HCT116 (cell line): ENCODE results near the gene HOXB9. TPM values are rescaled to one million over a fixed set of nuclear protein-coding genes. Genes with fewer than 3 reads are reported as not detected.
A peak's percentile ranks its signal among the peaks of the same experiment; 100 is the strongest.

ENCODE experiments used
- ATAC-seq: fragments of 200-7000 bp; cut with Tn5 transposase; 2 replicates; pipeline ENCODE4 v1.9.1; 2020; ENCODE audit warnings: mild to moderate bottlenecking, moderate library complexity
- BruUV-seq: library from RNA; stranded (reverse); fragments of 400-500 nt; replicated peaks from 2 replicates; lab custom pipeline; 2021; lab: Mats Ljungman, UMichigan
- CTCF ChIA-PET: fragments of 300-600 bp; sonication (Branson Sonifier 250); formaldehyde crosslinking; loops from one replicate; lab custom pipeline; 2021; ENCODE audit warnings: antibody characterized with exemption; lab: Charles Lee
- POLR2A ChIA-PET: fragments of 300-600, 350-600 bp; sonication (Branson Sonifier 250); formaldehyde crosslinking; loops from one replicate; lab custom pipeline; 2021; ENCODE audit warnings: antibody characterized with exemption; lab: Charles Lee
- RAD21 ChIA-PET, 2 experiments: fragments of 300-600 bp; sonication (Branson Sonifier 250); formaldehyde crosslinking; loops; one replicate each; lab custom pipeline; 2023; ENCODE audit warnings: low total read pairs in 2 of 2; ENCODE audit not compliant: uncharacterized antibody in 2 of 2, unreplicated experiment in 2 of 2, low non-redundant PET in 1 of 2; lab: Charles Lee
- DNase-seq: peaks from one replicate; pipeline ENCODE4 v3.0.0-alpha.2; 2010; ENCODE audit warnings: low read depth, low spot score
- H2AFZ ChIP-seq: fragments of 200-600 bp; shearing (Covaris generic), sonication (generic); 2 replicates; pipeline ENCODE4 v1.6.1; 2017; ENCODE audit warnings: low read depth, mixed run types, mixed read lengths, antibody characterized with exemption, low read length; ENCODE audit not compliant: poor library complexity, severe bottlenecking
- H3K27ac ChIP-seq: 2 replicates; pipeline ENCODE4 v1.5.1; 2012; ENCODE audit warnings: low read depth, low read length
- H3K27me3 ChIP-seq: fragments of 200-600 bp; sonication (generic); 2 replicates; pipeline ENCODE4 v1.6.1; 2016; ENCODE audit warnings: mixed run types, low read length, mixed read lengths; ENCODE audit not compliant: insufficient read depth
- H3K36me3 ChIP-seq, 2 experiments: fragments of 200-500 bp in 1 of 2; fragments of 200-600 bp in 1 of 2; sonication (Bioruptor generic) in 1 of 2; sonication (generic) in 1 of 2; 2 replicates each; pipeline versions ENCODE4 v1.5.1 to v1.6.1; 2014 to 2016; ENCODE audit warnings: low read length in 2 of 2, inconsistent platforms in 1 of 2, mixed read lengths in 1 of 2, mixed run types in 1 of 2; ENCODE audit not compliant: insufficient read depth in 2 of 2, control insufficient read depth in 1 of 2
- H3K4me1 ChIP-seq, 2 experiments: fragments of 200-600 bp in 1 of 2; sonication (generic) in 1 of 2; 2 replicates each; pipeline versions ENCODE4 v1.5.1 to v1.6.1; 2012 to 2017; ENCODE audit warnings: low read length in 2 of 2, inconsistent platforms in 1 of 2, mild to moderate bottlenecking in 1 of 2, mixed read lengths in 1 of 2, mixed run types in 1 of 2, moderate library complexity in 1 of 2; ENCODE audit not compliant: insufficient read depth in 2 of 2, control insufficient read depth in 1 of 2
- H3K4me2 ChIP-seq: fragments of 200-600 bp; sonication (generic); 2 replicates; pipeline ENCODE4 v1.6.1; 2017; ENCODE audit warnings: mixed run types, low read length, mixed read lengths
- H3K4me3 ChIP-seq, 2 experiments: fragments of 200-600 bp in 1 of 2; sonication (generic) in 1 of 2; replicated peaks in 1 of 2; 2 replicates each; pipeline ENCODE4 v1.5.1; 2011 to 2016; ENCODE audit warnings: low read length in 2 of 2, control low read depth in 1 of 2, low read depth in 1 of 2, mild to moderate bottlenecking in 1 of 2, mixed read lengths in 1 of 2, mixed run types in 1 of 2
- H3K79me2 ChIP-seq: fragments of 200-600 bp; sonication (generic); 2 replicates; pipeline ENCODE4 v1.6.1; 2017; ENCODE audit warnings: mild to moderate bottlenecking, mixed run types, low read length, moderate library complexity, mixed read lengths; ENCODE audit not compliant: insufficient read depth
- H3K9ac ChIP-seq: fragments of 200-600 bp; sonication (generic); 2 replicates; pipeline ENCODE4 v1.6.1; 2016; ENCODE audit warnings: low read length, mixed read lengths
- H3K9me2 ChIP-seq: fragments of 200-600 bp; sonication (generic), shearing (Covaris generic); 2 replicates; pipeline ENCODE4 v1.6.1; 2017; ENCODE audit warnings: mixed run types, mild to moderate bottlenecking, moderate library complexity; ENCODE audit not compliant: insufficient read depth
- H3K9me3 ChIP-seq, 2 experiments: fragments of 200-500 bp in 1 of 2; fragments of 200-600 bp in 1 of 2; sonication (Bioruptor generic) in 1 of 2; sonication (generic) in 1 of 2; 2 replicates each; pipeline ENCODE4 v1.6.1; 2014 to 2017; ENCODE audit warnings: low read length in 2 of 2, mixed read lengths in 2 of 2, inconsistent platforms in 1 of 2, low read depth in 1 of 2, mild to moderate bottlenecking in 1 of 2, mixed run types in 1 of 2, moderate library complexity in 1 of 2; ENCODE audit not compliant: control insufficient read depth in 1 of 2, insufficient read depth in 1 of 2
- H4K20me1 ChIP-seq: fragments of 200-600 bp; sonication (generic), shearing (Covaris generic); 2 replicates; pipeline ENCODE4 v1.6.1; 2017; ENCODE audit warnings: mixed run types, mild to moderate bottlenecking, moderate library complexity; ENCODE audit not compliant: insufficient read depth
- CBX3 ChIP-seq: IDR thresholded peaks from 2 replicates; pipeline ENCODE4 v1.6.1; 2012; ENCODE audit warnings: low read depth
- CEBPB ChIP-seq: IDR thresholded peaks from 2 replicates; pipeline ENCODE4 v1.6.1; 2012; ENCODE audit warnings: low read depth
- EGR1 ChIP-seq: IDR thresholded peaks from 2 replicates; pipeline ENCODE4 v1.6.1; 2012; ENCODE audit warnings: low read depth
- EZH2 ChIP-seq: fragments of 200-600 bp; sonication (generic); IDR thresholded peaks from 2 replicates; pipeline ENCODE4 v1.6.1; 2017; ENCODE audit warnings: antibody characterized with exemption, mixed run types
- EZH2phosphoT487 ChIP-seq: fragments of 200-600 bp; IDR thresholded peaks from 2 replicates; pipeline ENCODE4 v1.6.1; 2018; ENCODE audit warnings: antibody characterized with exemption, borderline replicate concordance
- FOSL1 ChIP-seq: IDR thresholded peaks from 2 replicates; pipeline ENCODE4 v1.6.1; 2012; ENCODE audit warnings: low read depth
- JUND ChIP-seq: IDR thresholded peaks from 2 replicates; pipeline ENCODE4 v1.6.1; 2012
- MAX ChIP-seq: IDR thresholded peaks from 2 replicates; pipeline ENCODE4 v1.6.1; 2012
- POLR2A ChIP-seq: IDR thresholded peaks from 2 replicates; pipeline ENCODE4 v1.7.0; 2011; ENCODE audit warnings: borderline replicate concordance; ENCODE audit not compliant: insufficient read depth, insufficient read length; ENCODE audit errors: extremely low read depth
- RAD21 ChIP-seq: IDR thresholded peaks from 2 replicates; pipeline ENCODE4 v1.6.1; 2012; ENCODE audit warnings: low read depth, mild to moderate bottlenecking
- SRF ChIP-seq: IDR thresholded peaks from 2 replicates; pipeline ENCODE4 v1.6.1; 2012; ENCODE audit warnings: low read depth
- ZBTB33 ChIP-seq: IDR thresholded peaks from 2 replicates; pipeline ENCODE4 v1.6.1; 2011; ENCODE audit warnings: mild to moderate bottlenecking, low read length, moderate library complexity; ENCODE audit not compliant: insufficient replicate concordance; ENCODE audit errors: extremely low read depth
- intact Hi-C: fragments of 100-400 bp; cut with micrococcal nuclease; formaldehyde crosslinking; loops from 2 replicates; pipeline ENCODE4 v1.10.0; 2022
- total RNA-seq: library from RNA; stranded (reverse); gene quantifications from one replicate; pipeline ENCODE4 v1.2.1, GENCODE V29; 2021; ENCODE audit not compliant: unreplicated experiment

The HOXB9 gene
- total RNA-seq, 1 experiment from 2014 or later = 40.1 TPM

- Histone ChIP-seq H3K4me1 (peaks cover 31 to 62% of the 10 kb centered on the region in 2 experiments), H3K4me2 (peak overlapping the region; percentile 82), H3K9me2 (no peaks in the 10 kb centered on the region)
- BruUV-seq = no TSS peak
- no peak for DNase-seq
- CTCF ChIA-PET = no interaction called here
- TF ChIP-seq EZH2phosphoT487 (no peak), EGR1 (no peak), MAX (no peak), CEBPB (no peak)
- TF ChIP-seq, all 23 proteins: peak for 0
- no peak overlapping the region for H2AFZ ChIP-seq
- ChIA-PET RAD21 (interaction anchor here in 1 of 2 experiments (0.6 kb wide), 1 partner anchor 26 kb away, joined by 3 read pairs; no protein-coding TSS in a partner anchor), POLR2A (interaction anchor here (1.0 to 1.9 kb wide), 3 partner anchors 9 to 20 kb away, joined by 3 to 6 read pairs (median 4); partner anchors contain the start of genes HOXB8 and HOXB9)
- no peak overlapping the region for H3K4me3 ChIP-seq
- H3K36me3 ChIP-seq = no peaks in the 10 kb centered on the region
- peak overlapping the region; percentile 94 for H3K27ac ChIP-seq
- ATAC-seq = no peak
- H3K79me2 ChIP-seq = peaks cover 75% of the 10 kb centered on the region
- no peaks in the 10 kb centered on the region for H3K27me3 ChIP-seq
- H3K9ac ChIP-seq = peak overlapping the region; percentile 83
- intact Hi-C loops = no loop called here
- H3K9me3 ChIP-seq = no peaks in the 10 kb centered on the region
- H4K20me1 ChIP-seq = peaks cover under 1% of the 10 kb centered on the region; the same call in 1 of the 2 replicates
Observed at GRCh38 chr17:48605991-48606891, 19.9 kb downstream of the HOXB9 start.

GRCh38 chr17:48605409-48605919, 20.7 kb downstream of the HOXB9 start:
- peak overlapping the region; percentile 78 to 87 for H3K4me3 ChIP-seq
- peak overlapping the region; percentile 83 for H3K9ac ChIP-seq
- H2AFZ ChIP-seq = peak overlapping the region; percentile 86
- H3K4me2 ChIP-seq = peak overlapping the region; percentile 82
- H3K27ac ChIP-seq = peak overlapping the region; percentile 94
- RAD21 ChIA-PET = interaction anchor here in 1 of 2 experiments (0.7 kb wide), 1 partner anchor 13 kb away, joined by 3 read pairs; no protein-coding TSS in a partner anchor
- intact Hi-C loops = no loop called here
- POLR2A ChIA-PET = interaction anchor here (1.3 to 1.6 kb wide), 2 partner anchors 9 to 557 kb away, joined by 3 to 4 read pairs; partner anchors contain the start of gene NFE2L1
- no TSS peak for BruUV-seq
- CTCF ChIA-PET = no interaction called here
- peaks cover 4% of the 10 kb centered on the region; the same call in 1 of the 2 replicates for H4K20me1 ChIP-seq
- DNase-seq (no peak), ATAC-seq (peak; percentile 10; the same call in 1 of the 2 replicates)
- peaks cover 0 to 3% of the 10 kb centered on the region in 2 experiments; a peak in 1 of 4 replicates for H3K36me3 ChIP-seq
- no peaks in the 10 kb centered on the region for H3K9me3 ChIP-seq
- H3K27me3 ChIP-seq = no peaks in the 10 kb centered on the region
- peaks cover 75% of the 10 kb centered on the region for H3K79me2 ChIP-seq
- peaks cover 39 to 64% of the 10 kb centered on the region in 2 experiments for H3K4me1 ChIP-seq
- no peaks in the 10 kb centered on the region for H3K9me2 ChIP-seq
- TF ChIP-seq POLR2A (no peak), EGR1 (no peak), EZH2phosphoT487 (no peak), JUND (no peak), CEBPB (no peak), SRF (no peak), RAD21 (no peak), EZH2 (no peak), ZBTB33 (no peak), CBX3 (no peak), FOSL1 (no peak)
